GM23338 (cell line): ENCODE data around the gene ASB11. TPM values are rescaled to one million over a fixed set of nuclear protein-coding genes. Genes with fewer than 3 reads are reported as not detected.

Experiments used
- ATAC-seq: fragments of 200-7000 bp; cut with Tn5 transposase; 3 replicates; pipeline ENCODE4 v1.9.1; 2020
- DNase-seq: peaks from one replicate; pipeline ENCODE4 v3.0.0-alpha.2; 2015; ENCODE audit warnings: low spot score
- H2AFZ ChIP-seq: fragments of 200-600 bp; sonication (generic); 2 replicates; pipeline ENCODE4 v1.8.0; 2016; ENCODE audit warnings: antibody characterized with exemption, mild to moderate bottlenecking, moderate library complexity
- H3F3A ChIP-seq: fragments of 200-600 bp; sonication (generic); replicated peaks from 2 replicates; pipeline ENCODE4 v1.8.0; 2017; ENCODE audit warnings: antibody characterized with exemption, mixed run types, low read depth
- H3K27ac ChIP-seq: fragments of 200-600 bp; sonication (generic); 2 replicates; pipeline ENCODE4 v1.6.1; 2016; ENCODE audit warnings: low read depth
- H3K27me3 ChIP-seq: fragments of 200-600 bp; sonication (generic); 2 replicates; pipeline ENCODE4 v1.8.0; 2016; ENCODE audit warnings: mild to moderate bottlenecking, mixed run types, moderate library complexity; ENCODE audit not compliant: insufficient read depth
- H3K36me3 ChIP-seq: fragments of 200-600 bp; sonication (generic); 2 replicates; pipeline ENCODE4 v1.8.0; 2016; ENCODE audit warnings: mild to moderate bottlenecking; ENCODE audit not compliant: insufficient read depth
- H3K4me1 ChIP-seq: fragments of 200-600 bp; sonication (generic); 2 replicates; pipeline ENCODE4 v1.8.0; 2016; ENCODE audit warnings: mild to moderate bottlenecking, moderate library complexity; ENCODE audit not compliant: insufficient read depth
- H3K4me2 ChIP-seq: fragments of 200-600 bp; sonication (generic); 2 replicates; pipeline ENCODE4 v1.7.1; 2017; ENCODE audit warnings: mixed run types
- H3K4me3 ChIP-seq: fragments of 200-600 bp; sonication (generic); 2 replicates; pipeline ENCODE4 v1.6.1; 2016; ENCODE audit warnings: mixed run types
- H3K79me2 ChIP-seq: fragments of 200-600 bp; sonication (generic); replicated peaks from 2 replicates; pipeline ENCODE4 v1.8.0; 2017; ENCODE audit warnings: mild to moderate bottlenecking; ENCODE audit not compliant: insufficient read depth
- H3K9me2 ChIP-seq: fragments of 200-600 bp; sonication (generic); 2 replicates; pipeline ENCODE4 v1.8.0; 2017; ENCODE audit not compliant: insufficient read depth
- H4K20me1 ChIP-seq: fragments of 200-600 bp; sonication (generic); replicated peaks from 2 replicates; pipeline ENCODE4 v1.8.0; 2017; ENCODE audit warnings: mild to moderate bottlenecking; ENCODE audit not compliant: insufficient read depth
- H3K27ac Mint-ChIP-seq: 2 replicates; pipeline ENCODE4 v1.8.0; 2020; ENCODE audit warnings: inconsistent platforms, mild to moderate bottlenecking, moderate library complexity, mixed read lengths
- H3K27me3 Mint-ChIP-seq: 3 replicates; pipeline ENCODE4 v1.8.0; 2022; ENCODE audit warnings: low read depth, mild to moderate bottlenecking, moderate library complexity, mixed read lengths, inconsistent platforms; ENCODE audit not compliant: insufficient read depth, poor library complexity
- H3K36me3 Mint-ChIP-seq: 3 replicates; pipeline ENCODE4 v1.8.0; 2021; ENCODE audit warnings: low read depth, mild to moderate bottlenecking, inconsistent platforms, moderate library complexity, mixed read lengths
- H3K4me1 Mint-ChIP-seq: 3 replicates; pipeline ENCODE4 v1.8.0; 2020; ENCODE audit warnings: mild to moderate bottlenecking, inconsistent platforms, mixed read lengths
- H3K4me3 Mint-ChIP-seq: 3 replicates; pipeline ENCODE4 v1.8.0; 2021; ENCODE audit warnings: moderate library complexity, mild to moderate bottlenecking, inconsistent platforms, mixed read lengths
- H3K9me3 Mint-ChIP-seq: 3 replicates; pipeline ENCODE4 v1.8.0; 2020; ENCODE audit warnings: moderate library complexity, mild to moderate bottlenecking, inconsistent platforms, mixed read lengths
- CREB1 ChIP-seq: fragments of 250-450 bp; sonication (Bioruptor Pico); IDR thresholded peaks from 2 replicates; pipeline ENCODE4 v1.5.0; 2020; ENCODE audit warnings: low read depth, mild to moderate bottlenecking, moderate library complexity
- EZH2 ChIP-seq: fragments of 200-600 bp; sonication (generic); IDR thresholded peaks from one replicate; pipeline ENCODE4 v1.8.0; 2017; ENCODE audit warnings: antibody characterized with exemption, mild to moderate bottlenecking, low read depth; ENCODE audit not compliant: unreplicated experiment
- EZH2phosphoT487 ChIP-seq: fragments of 200-600 bp; sonication (generic); IDR thresholded peaks from one replicate; pipeline ENCODE4 v1.8.1; 2018; ENCODE audit warnings: antibody characterized with exemption; ENCODE audit not compliant: unreplicated experiment
- JUNB ChIP-seq: IDR thresholded peaks from one replicate; pipeline ENCODE4 v1.6.1; 2016; ENCODE audit warnings: antibody characterized with exemption; ENCODE audit not compliant: unreplicated experiment
- NANOG ChIP-seq: IDR thresholded peaks from 2 replicates; pipeline ENCODE4 v1.6.1; 2016; ENCODE audit warnings: antibody characterized with exemption, borderline replicate concordance
- POLR2AphosphoS5 ChIP-seq: IDR thresholded peaks from 2 replicates; pipeline ENCODE4 v1.6.1; 2016; ENCODE audit warnings: antibody characterized with exemption, low read depth
- STAT1 ChIP-seq: IDR thresholded peaks from one replicate; pipeline ENCODE4 v1.6.1; 2016; ENCODE audit warnings: antibody characterized with exemption; ENCODE audit not compliant: unreplicated experiment
- ZNF114 ChIP-seq: fragments of 250-450 bp; sonication (Bioruptor Pico); IDR thresholded peaks from 2 replicates; pipeline ENCODE4 v1.5.0; 2020; ENCODE audit warnings: mild to moderate bottlenecking, moderate library complexity
- ZNF331 ChIP-seq: fragments of 250-450 bp; sonication (Bioruptor Pico); IDR thresholded peaks from 2 replicates; pipeline ENCODE4 v1.5.0; 2020; ENCODE audit warnings: low read depth, mild to moderate bottlenecking, moderate library complexity
- long read RNA-seq: library from polyadenylated mRNA; unstranded; transcript quantifications from one replicate; pipeline ENCODE4 v2.0.0, GENCODE V29; 2020; ENCODE audit not compliant: unreplicated experiment
- polyA plus RNA-seq: library from polyadenylated mRNA; unstranded; fragments of >200 nt; fragmentation: Nextera tagmentation; extraction: Ambion mirVana; gene quantifications from 2 replicates; pipeline ENCODE4 v1.2.1, GENCODE V29; 2016
- total RNA-seq: library from RNA; depleted of rRNA; stranded (reverse); fragments of >200 nt; shearing (Covaris generic); gene quantifications from 2 replicates; pipeline ENCODE4 v1.2.3, GENCODE V29; 2014; rRNA removed
- TF ChIP-seq, protein P1 (sequence below): IDR thresholded peaks from one replicate; pipeline ENCODE4 v1.6.1; 2018; ENCODE audit warnings: antibody characterized with exemption; ENCODE audit not compliant: unreplicated experiment
- TF ChIP-seq, protein P2 (sequence below), 2 experiments: fragments of 200-600 bp in 1 of 2; sonication (generic) in 1 of 2; conservative IDR thresholded peaks; 2 replicates each; pipeline versions ENCODE4 v1.5.1 to v1.6.1; 2016 to 2017; ENCODE audit warnings: antibody characterized with exemption in 2 of 2, low read depth in 2 of 2, mild to moderate bottlenecking in 2 of 2, moderate library complexity in 1 of 2
- TF ChIP-seq, protein P3 (sequence below): IDR thresholded peaks from 2 replicates; pipeline ENCODE4 v1.6.1; 2016; ENCODE audit warnings: antibody characterized with exemption
- TF ChIP-seq, protein P4 (sequence below): fragments of 250-450 bp; sonication (Bioruptor Pico); IDR thresholded peaks from 2 replicates; pipeline ENCODE4 v1.5.0; 2020; ENCODE audit warnings: mild to moderate bottlenecking, moderate library complexity

Gene ASB11, protein sequence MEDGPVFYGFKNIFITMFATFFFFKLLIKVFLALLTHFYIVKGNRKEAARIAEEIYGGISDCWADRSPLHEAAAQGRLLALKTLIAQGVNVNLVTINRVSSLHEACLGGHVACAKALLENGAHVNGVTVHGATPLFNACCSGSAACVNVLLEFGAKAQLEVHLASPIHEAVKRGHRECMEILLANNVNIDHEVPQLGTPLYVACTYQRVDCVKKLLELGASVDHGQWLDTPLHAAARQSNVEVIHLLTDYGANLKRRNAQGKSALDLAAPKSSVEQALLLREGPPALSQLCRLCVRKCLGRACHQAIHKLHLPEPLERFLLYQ
- total RNA-seq = not detected in 2 replicates
- polyA plus RNA-seq = not detected in 2 replicates
- long read RNA-seq = 0 reads

DNA sequence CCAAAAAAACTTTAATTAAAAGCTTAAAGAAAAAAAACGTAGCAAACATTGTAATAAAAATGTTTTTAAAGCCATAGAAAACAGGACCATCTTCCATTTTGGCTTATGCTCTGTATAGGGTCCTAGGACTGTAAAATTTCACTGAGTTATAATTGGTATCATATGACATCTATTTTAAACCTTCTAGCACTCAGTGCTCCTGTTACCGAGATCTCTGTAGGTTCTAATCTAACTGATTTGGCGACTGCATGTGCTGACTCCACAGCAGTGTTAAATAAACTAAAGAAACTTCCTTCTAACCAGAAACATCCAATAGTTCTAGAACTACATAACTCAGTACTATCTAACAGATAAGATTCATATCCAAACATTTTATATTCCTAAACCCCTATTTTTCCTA, at the start of gene ASB11:
ASB11 (minus strand) TSS at position 132 of the 400 bp plus-strand sequence; CDS start at position 97, 35 bp downstream.
- ATAC-seq = no peak
- H3K9me3 Mint-ChIP-seq = no peaks in the 10 kb centered on the region

More for the DNA sequence above, at the start of gene ASB11:
- H3K36me3 Mint-ChIP-seq = peaks cover 4% of the 10 kb centered on the region; the same call in 1 of the 3 replicates
- Histone ChIP-seq H3K36me3 (no peaks in the 10 kb centered on the region), H2AFZ (no peak within 1 kb of the TSS), H3K9me2 (no peaks in the 10 kb centered on the region), H3F3A (no peaks in the 10 kb centered on the region), H3K79me2 (no peaks in the 10 kb centered on the region), H4K20me1 (no peaks in the 10 kb centered on the region), H3K4me1 (no peaks in the 10 kb centered on the region), H3K4me2 (no peak within 1 kb of the TSS), H3K27me3 (no peaks in the 10 kb centered on the region), H3K27ac (no peak within 1 kb of the TSS), H3K4me3 (no peak within 1 kb of the TSS)
- no peaks in the 10 kb centered on the region for H3K4me1 Mint-ChIP-seq
- no peak for DNase-seq
- H3K27ac Mint-ChIP-seq = no peak within 1 kb of the TSS
- H3K4me3 Mint-ChIP-seq = no peak within 1 kb of the TSS
- no peaks in the 10 kb centered on the region for H3K27me3 Mint-ChIP-seq
- TF ChIP-seq NANOG = no peak
- TF ChIP-seq, protein P1, sequence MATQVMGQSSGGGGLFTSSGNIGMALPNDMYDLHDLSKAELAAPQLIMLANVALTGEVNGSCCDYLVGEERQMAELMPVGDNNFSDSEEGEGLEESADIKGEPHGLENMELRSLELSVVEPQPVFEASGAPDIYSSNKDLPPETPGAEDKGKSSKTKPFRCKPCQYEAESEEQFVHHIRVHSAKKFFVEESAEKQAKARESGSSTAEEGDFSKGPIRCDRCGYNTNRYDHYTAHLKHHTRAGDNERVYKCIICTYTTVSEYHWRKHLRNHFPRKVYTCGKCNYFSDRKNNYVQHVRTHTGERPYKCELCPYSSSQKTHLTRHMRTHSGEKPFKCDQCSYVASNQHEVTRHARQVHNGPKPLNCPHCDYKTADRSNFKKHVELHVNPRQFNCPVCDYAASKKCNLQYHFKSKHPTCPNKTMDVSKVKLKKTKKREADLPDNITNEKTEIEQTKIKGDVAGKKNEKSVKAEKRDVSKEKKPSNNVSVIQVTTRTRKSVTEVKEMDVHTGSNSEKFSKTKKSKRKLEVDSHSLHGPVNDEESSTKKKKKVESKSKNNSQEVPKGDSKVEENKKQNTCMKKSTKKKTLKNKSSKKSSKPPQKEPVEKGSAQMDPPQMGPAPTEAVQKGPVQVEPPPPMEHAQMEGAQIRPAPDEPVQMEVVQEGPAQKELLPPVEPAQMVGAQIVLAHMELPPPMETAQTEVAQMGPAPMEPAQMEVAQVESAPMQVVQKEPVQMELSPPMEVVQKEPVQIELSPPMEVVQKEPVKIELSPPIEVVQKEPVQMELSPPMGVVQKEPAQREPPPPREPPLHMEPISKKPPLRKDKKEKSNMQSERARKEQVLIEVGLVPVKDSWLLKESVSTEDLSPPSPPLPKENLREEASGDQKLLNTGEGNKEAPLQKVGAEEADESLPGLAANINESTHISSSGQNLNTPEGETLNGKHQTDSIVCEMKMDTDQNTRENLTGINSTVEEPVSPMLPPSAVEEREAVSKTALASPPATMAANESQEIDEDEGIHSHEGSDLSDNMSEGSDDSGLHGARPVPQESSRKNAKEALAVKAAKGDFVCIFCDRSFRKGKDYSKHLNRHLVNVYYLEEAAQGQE = no peak
- no peak for TF ChIP-seq EZH2
- TF ChIP-seq, protein P2, sequence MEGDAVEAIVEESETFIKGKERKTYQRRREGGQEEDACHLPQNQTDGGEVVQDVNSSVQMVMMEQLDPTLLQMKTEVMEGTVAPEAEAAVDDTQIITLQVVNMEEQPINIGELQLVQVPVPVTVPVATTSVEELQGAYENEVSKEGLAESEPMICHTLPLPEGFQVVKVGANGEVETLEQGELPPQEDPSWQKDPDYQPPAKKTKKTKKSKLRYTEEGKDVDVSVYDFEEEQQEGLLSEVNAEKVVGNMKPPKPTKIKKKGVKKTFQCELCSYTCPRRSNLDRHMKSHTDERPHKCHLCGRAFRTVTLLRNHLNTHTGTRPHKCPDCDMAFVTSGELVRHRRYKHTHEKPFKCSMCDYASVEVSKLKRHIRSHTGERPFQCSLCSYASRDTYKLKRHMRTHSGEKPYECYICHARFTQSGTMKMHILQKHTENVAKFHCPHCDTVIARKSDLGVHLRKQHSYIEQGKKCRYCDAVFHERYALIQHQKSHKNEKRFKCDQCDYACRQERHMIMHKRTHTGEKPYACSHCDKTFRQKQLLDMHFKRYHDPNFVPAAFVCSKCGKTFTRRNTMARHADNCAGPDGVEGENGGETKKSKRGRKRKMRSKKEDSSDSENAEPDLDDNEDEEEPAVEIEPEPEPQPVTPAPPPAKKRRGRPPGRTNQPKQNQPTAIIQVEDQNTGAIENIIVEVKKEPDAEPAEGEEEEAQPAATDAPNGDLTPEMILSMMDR (conservative IDR thresholded peaks at IDR 0.05; ENCODE audit: low read depth in 2 of 2) = no peak
- no peak for TF ChIP-seq CREB1
- TF ChIP-seq ZNF114 (CRISPR knock-in tag) = no peak
- TF ChIP-seq, protein P3, sequence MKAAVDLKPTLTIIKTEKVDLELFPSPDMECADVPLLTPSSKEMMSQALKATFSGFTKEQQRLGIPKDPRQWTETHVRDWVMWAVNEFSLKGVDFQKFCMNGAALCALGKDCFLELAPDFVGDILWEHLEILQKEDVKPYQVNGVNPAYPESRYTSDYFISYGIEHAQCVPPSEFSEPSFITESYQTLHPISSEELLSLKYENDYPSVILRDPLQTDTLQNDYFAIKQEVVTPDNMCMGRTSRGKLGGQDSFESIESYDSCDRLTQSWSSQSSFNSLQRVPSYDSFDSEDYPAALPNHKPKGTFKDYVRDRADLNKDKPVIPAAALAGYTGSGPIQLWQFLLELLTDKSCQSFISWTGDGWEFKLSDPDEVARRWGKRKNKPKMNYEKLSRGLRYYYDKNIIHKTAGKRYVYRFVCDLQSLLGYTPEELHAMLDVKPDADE = no peak
- no peak for TF ChIP-seq POLR2AphosphoS5
- no peak for TF ChIP-seq EZH2phosphoT487
- TF ChIP-seq, protein P4, sequence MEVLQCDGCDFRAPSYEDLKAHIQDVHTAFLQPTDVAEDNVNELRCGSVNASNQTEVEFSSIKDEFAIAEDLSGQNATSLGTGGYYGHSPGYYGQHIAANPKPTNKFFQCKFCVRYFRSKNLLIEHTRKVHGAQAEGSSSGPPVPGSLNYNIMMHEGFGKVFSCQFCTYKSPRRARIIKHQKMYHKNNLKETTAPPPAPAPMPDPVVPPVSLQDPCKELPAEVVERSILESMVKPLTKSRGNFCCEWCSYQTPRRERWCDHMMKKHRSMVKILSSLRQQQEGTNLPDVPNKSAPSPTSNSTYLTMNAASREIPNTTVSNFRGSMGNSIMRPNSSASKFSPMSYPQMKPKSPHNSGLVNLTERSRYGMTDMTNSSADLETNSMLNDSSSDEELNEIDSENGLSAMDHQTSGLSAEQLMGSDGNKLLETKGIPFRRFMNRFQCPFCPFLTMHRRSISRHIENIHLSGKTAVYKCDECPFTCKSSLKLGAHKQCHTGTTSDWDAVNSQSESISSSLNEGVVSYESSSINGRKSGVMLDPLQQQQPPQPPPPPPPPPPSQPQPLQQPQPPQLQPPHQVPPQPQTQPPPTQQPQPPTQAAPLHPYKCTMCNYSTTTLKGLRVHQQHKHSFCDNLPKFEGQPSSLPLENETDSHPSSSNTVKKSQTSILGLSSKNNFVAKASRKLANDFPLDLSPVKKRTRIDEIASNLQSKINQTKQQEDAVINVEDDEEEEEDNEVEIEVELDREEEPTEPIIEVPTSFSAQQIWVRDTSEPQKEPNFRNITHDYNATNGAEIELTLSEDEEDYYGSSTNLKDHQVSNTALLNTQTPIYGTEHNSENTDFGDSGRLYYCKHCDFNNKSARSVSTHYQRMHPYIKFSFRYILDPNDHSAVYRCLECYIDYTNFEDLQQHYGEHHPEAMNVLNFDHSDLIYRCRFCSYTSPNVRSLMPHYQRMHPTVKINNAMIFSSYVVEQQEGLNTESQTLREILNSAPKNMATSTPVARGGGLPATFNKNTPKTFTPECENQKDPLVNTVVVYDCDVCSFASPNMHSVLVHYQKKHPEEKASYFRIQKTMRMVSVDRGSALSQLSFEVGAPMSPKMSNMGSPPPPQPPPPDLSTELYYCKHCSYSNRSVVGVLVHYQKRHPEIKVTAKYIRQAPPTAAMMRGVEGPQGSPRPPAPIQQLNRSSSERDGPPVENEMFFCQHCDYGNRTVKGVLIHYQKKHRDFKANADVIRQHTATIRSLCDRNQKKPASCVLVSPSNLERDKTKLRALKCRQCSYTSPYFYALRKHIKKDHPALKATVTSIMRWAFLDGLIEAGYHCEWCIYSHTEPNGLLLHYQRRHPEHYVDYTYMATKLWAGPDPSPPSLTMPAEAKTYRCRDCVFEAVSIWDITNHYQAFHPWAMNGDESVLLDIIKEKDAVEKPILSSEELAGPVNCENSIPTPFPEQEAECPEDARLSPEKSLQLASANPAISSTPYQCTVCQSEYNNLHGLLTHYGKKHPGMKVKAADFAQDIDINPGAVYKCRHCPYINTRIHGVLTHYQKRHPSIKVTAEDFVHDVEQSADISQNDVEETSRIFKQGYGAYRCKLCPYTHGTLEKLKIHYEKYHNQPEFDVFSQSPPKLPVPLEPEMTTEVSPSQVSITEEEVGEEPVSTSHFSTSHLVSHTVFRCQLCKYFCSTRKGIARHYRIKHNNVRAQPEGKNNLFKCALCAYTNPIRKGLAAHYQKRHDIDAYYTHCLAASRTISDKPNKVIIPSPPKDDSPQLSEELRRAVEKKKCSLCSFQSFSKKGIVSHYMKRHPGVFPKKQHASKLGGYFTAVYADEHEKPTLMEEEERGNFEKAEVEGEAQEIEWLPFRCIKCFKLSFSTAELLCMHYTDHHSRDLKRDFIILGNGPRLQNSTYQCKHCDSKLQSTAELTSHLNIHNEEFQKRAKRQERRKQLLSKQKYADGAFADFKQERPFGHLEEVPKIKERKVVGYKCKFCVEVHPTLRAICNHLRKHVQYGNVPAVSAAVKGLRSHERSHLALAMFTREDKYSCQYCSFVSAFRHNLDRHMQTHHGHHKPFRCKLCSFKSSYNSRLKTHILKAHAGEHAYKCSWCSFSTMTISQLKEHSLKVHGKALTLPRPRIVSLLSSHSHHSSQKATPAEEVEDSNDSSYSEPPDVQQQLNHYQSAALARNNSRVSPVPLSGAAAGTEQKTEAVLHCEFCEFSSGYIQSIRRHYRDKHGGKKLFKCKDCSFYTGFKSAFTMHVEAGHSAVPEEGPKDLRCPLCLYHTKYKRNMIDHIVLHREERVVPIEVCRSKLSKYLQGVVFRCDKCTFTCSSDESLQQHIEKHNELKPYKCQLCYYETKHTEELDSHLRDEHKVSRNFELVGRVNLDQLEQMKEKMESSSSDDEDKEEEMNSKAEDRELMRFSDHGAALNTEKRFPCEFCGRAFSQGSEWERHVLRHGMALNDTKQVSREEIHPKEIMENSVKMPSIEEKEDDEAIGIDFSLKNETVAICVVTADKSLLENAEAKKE (CRISPR knock-in tag) = no peak
- TF ChIP-seq STAT1 = no peak
- no peak for TF ChIP-seq ZNF331 (CRISPR knock-in tag)
- no peak for TF ChIP-seq JUNB
